HG03108 (cell line): ENCODE data around the gene PCDH1.

Source experiments
- ATAC-seq: cut with Tn5 transposase; IDR thresholded peaks from one replicate; pipeline ENCODE4 v1.9.1; 2021; ENCODE audit warnings: moderate library complexity; ENCODE audit not compliant: unreplicated experiment

PCDH1 gene

DNA sequence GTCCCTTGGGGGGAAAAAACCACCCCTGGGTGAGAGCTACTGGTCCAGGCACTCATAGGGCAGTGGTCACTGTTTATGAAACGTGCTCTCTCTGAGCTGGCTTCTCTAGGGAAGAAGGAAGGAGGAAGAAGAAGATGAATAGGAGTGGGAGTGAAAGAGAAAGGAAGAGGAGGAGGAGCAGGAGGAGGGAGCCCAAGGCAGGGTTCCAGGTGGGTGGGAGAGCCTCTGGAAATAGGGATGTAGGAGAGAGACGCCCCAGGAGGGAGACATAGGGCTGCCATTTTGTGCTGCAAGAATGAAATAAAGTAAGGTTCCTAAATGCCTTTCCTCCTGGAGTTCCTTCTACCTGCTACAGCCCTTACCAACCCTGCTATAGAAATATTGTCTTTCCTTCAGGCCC is 65.7 kb downstream of the PCDH1 start:
- no peak for ATAC-seq

- ATAC-seq, result peak; percentile 60
Observed at GRCh38 chr5:141811287-141812155, 66.7 kb downstream of the PCDH1 start.

- ATAC-seq, result no peak
Observed at GRCh38 chr5:141810702-141811101, 67.5 kb downstream of the PCDH1 start.

DNA sequence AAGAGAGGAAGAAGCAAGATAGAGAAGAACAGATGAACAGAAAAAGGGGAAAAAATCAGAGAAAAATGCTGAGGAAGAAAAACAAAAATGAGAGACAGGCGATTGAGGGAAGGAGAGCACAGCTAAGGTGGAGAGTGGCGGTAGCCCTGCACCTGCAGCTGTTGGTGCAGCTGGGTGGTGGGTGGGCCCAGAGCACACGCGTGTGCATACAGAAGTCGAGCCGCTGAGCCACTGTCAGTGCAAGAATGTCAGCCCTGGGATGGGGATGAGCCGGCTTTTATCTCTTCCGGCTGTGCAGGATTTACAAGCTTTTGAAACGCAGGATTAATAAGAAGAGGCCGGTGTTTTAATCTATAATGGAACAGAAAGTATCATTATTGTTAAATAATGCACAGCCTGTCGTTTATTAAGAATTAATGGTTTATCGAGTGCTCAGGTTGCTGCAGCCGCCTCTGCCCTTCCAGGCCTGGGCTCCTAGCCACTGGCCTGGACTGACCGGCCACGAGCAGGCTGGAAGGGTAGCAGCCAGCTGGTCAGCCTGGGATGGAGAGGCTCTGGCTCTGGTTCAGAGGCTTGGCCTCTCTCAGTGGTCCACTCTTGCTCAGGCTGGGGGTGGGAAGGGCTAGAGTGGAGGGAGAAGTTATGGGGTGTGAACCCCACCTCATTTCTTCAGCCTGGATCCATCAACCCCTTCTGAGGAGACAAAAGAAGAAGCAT is 68.7 kb downstream of the PCDH1 start:
- ATAC-seq, result no peak

DNA sequence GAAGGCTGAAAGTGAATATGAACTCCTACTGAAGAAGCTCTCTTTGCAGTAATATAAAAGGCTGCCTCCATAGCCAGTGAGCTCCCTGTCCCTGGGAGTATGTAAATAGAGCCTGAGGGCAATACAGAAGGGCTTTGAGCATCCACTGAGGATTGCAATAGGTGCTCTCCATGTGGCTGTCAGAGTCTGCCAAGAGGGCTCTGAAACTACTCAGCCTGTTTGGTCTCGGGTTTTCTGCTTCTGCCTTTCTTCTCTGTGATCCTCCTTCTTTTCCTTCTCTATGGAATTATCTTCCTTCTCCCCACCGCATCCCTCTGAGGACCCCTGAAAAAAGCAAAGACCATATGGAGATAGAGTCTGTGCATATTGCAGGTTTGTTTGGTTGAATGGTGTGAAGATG is 69.4 kb downstream of the PCDH1 start:
- no peak for ATAC-seq

- no peak for ATAC-seq
Observed at GRCh38 chr5:141807732-141808131, 70.5 kb downstream of the PCDH1 start.

GRCh38 chr5:141807329-141807728 is 70.9 kb downstream of the PCDH1 start:
- ATAC-seq, result no peak

DNA sequence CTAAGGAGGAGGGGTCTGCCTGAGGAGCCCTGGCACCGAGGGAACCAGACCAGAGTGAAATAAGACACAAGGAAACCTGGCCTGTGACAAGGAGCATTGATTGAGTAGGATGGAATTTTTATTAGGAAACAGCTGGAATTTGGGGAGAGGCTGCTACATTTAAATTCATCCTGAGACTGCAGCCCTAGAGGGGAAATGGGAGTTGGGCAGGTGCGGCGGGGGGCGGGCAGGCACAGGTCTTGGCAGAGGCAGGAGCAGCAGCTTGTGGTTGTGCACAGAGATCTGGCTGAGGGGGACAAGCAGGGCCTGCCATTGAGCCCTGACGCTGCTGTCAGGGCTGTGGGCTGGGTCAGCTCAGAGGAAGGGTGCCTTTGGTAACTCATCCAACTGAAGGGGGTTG is 71.6 kb downstream of the PCDH1 start:
- ATAC-seq, result no peak

DNA sequence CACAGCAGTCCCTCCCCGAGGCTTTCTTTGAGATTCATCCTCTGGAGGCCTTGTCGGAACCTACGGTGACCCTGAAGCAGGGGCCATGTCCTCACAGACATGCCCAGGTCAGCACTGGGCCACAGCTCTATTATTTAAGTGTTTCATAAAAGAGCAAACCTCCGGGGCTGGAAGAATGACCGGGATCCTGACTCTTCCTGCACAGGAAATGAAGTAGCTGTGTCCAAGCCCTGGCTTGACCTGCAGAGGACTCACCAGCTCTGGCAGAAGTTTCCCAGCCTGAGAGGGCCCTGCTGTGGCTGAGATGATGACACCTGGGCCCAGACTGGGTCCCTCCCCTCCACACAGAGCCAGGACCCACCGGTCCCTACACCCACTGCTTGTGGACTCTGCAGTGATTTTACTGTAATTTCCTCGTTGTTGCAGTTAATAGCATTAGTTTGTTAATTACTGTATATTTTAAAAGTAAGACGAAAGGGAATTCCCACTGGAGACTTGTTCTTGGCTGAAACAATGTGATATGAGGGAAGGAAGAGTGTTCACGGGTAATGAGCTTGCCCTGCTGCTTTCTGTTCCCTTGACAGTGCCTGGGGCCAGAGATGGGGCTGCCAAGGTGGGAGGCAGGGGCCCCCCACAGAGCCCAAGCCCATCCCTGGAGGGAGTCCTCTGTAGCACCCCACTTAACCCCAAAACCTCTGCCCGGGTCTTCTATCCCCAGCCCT is 72.2 kb downstream of the PCDH1 start:
- ATAC-seq, result no peak

DNA sequence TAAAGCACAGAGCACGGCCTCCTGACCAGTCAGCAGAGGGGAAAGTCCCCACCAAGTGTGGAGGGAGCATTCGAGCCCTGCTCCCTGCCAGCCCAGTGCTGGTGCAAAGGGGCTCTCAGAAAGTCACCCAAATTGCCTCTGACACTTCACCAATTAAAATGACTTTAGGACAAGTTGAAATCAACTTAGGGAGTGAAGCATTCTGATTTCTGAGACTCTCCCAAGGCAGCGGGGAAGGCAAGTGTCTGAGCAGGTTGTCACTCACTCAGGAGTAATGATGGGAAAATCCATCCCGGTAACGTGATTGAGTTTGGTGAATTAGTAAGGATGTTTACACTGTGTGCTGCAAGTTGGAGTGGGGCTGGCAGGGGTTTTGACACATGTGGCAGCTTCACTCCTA is 73.7 kb downstream of the PCDH1 start:
- no peak for ATAC-seq
